NB4 (cell line): Measurements from ENCODE around the gene SNAPC3.

Source experiments
- DNase-seq: peaks from one replicate; pipeline ENCODE4 v3.0.0; 2010; ENCODE audit warnings: low read depth
- H3K4me3 ChIP-seq: one replicate; pipeline ENCODE4 v1.5.1; 2011; ENCODE audit warnings: mild to moderate bottlenecking, low read depth, low read length, moderate library complexity
- MAX ChIP-seq: IDR thresholded peaks from 2 replicates; pipeline ENCODE4 v1.6.1; 2011; ENCODE audit warnings: low read depth, low read length
- MYC ChIP-seq: IDR thresholded peaks from 2 replicates; pipeline ENCODE4 v1.6.1; 2011; ENCODE audit warnings: low read depth, low read length
- POLR2A ChIP-seq: IDR thresholded peaks from 2 replicates; pipeline ENCODE4 v1.6.1; 2011; ENCODE audit warnings: mild to moderate bottlenecking; ENCODE audit not compliant: insufficient read length; ENCODE audit errors: extremely low read depth
- TF ChIP-seq, protein P1 (sequence below): IDR thresholded peaks from one replicate; pipeline ENCODE4 v1.5.1; 2012; ENCODE audit warnings: low read depth, low read length

The SNAPC3 gene

GRCh38 chr9:15400281-15400941 is 22.3 kb upstream of the SNAPC3 start:
- TF ChIP-seq MYC, result no peak
- TF ChIP-seq MAX, result no peak
- TF ChIP-seq, protein P1, sequence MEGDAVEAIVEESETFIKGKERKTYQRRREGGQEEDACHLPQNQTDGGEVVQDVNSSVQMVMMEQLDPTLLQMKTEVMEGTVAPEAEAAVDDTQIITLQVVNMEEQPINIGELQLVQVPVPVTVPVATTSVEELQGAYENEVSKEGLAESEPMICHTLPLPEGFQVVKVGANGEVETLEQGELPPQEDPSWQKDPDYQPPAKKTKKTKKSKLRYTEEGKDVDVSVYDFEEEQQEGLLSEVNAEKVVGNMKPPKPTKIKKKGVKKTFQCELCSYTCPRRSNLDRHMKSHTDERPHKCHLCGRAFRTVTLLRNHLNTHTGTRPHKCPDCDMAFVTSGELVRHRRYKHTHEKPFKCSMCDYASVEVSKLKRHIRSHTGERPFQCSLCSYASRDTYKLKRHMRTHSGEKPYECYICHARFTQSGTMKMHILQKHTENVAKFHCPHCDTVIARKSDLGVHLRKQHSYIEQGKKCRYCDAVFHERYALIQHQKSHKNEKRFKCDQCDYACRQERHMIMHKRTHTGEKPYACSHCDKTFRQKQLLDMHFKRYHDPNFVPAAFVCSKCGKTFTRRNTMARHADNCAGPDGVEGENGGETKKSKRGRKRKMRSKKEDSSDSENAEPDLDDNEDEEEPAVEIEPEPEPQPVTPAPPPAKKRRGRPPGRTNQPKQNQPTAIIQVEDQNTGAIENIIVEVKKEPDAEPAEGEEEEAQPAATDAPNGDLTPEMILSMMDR, result no peak
- TF ChIP-seq POLR2A, result no peak

DNA sequence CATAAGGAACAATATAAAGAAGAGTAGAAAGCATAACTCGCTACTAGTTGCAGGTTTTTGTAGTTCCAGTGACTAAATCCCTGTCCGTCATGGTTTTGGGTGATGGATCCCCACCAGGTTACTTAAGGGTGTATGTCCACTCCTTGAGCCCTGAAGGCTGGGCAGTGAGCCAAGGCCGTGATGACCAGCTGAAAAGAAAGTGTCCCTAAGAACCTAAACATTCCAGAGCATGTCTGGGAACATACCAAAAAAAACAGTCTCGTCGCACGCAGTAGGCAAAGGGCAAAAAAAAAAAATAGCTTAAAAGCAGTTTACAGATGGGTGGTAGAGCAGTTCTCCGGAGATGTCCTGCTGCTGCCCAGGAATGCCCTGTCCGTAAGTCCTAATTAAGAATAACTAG is 21.4 kb upstream of the SNAPC3 start:
- H3K4me3 ChIP-seq, result no peak overlapping the region
- no peak for DNase-seq
- TF ChIP-seq MAX (no peak), MYC (no peak)

More at GRCh38 chr9:15400281-15400941, 22.3 kb upstream of the SNAPC3 start:
- no peak overlapping the region for H3K4me3 ChIP-seq
- no peak for DNase-seq

GRCh38 chr9:15403155-15403554 is 19.5 kb upstream of the SNAPC3 start:
- DNase-seq, result peak; percentile 73
- TF ChIP-seq MAX (peak; percentile 48), MYC (no peak)
- TF ChIP-seq, protein P1, result peak; percentile 85
- no peak overlapping the region for H3K4me3 ChIP-seq

GRCh38 chr9:15404171-15404570 is 18.5 kb upstream of the SNAPC3 start:
- DNase-seq, result no peak
- H3K4me3 ChIP-seq, result no peak overlapping the region
- TF ChIP-seq MYC, result no peak
- TF ChIP-seq, protein P1, result no peak
- TF ChIP-seq MAX, result no peak
- TF ChIP-seq POLR2A, result no peak

DNA sequence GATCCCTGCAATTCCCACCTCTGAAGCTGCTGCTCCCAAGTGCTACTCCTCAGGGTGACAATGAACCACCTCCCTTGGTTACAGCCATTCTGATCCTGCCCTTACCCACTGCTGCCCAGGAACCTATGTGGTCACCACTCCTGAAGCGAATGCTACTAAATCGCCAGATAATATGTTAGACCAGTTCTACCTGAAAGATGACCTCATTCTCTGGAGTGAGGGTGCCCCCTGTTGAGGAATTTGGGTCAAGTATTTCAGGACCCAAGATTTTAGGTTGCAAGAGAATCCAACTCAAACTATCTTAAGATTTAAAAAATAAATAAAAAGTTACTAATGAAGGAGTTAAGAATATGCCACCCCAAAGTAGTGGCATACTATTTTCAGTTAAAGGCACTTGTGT is 5.8 kb upstream of the SNAPC3 start:
- peak; percentile 63 for DNase-seq
- no peak overlapping the region for H3K4me3 ChIP-seq
- TF ChIP-seq, protein P1, result peak; percentile 44
- TF ChIP-seq MAX (no peak), MYC (no peak)

DNA sequence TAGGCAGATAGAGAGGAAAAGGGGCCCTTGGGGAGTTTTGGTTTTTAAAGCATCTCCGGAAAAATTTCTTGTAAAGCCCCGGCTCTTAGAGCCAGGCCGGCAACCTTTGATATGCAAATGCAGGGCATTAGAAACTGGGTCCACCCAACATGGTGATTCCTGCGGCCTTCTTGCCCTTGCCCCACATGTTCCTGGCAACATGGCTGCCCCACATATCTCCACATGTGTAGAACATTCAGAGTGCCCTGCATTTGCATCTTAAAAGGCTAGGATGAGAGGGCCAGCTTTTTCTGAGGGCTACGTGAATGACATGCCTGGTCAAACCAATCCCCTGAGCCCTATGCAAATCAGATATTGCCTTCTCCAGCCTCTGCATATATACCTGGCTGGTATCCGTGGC is 5.0 kb upstream of the SNAPC3 start:
- no peak for DNase-seq
- TF ChIP-seq MAX (no peak), POLR2A (no peak), MYC (no peak)
- TF ChIP-seq, protein P1, result no peak
- H3K4me3 ChIP-seq, result no peak overlapping the region
